Liver (tissue), 9 donors: ENCODE data around the gene CREG2. TPM values are rescaled to one million over a fixed set of nuclear protein-coding genes. Genes with fewer than 3 reads are reported as not detected.

Experiments used
- DNase-seq: peaks from one replicate; pipeline ENCODE4 v3.0.0-alpha.2; 2017; ENCODE audit warnings: low spot score
- H3K27ac ChIP-seq, 2 donors: one replicate each; pipeline ENCODE4 v1.7.0; 2013; ENCODE audit warnings: inconsistent platforms in 2 of 2, low read length in 2 of 2, control low read depth in 1 of 2, low read depth in 1 of 2, mild to moderate bottlenecking in 1 of 2
- H3K27me3 ChIP-seq, 4 donors: one replicate each; pipeline versions ENCODE4 v1.6.1 to v1.7.0; 2013; ENCODE audit warnings: low read length in 3 of 4, inconsistent platforms in 1 of 4, mild to moderate bottlenecking in 1 of 4, moderate library complexity in 1 of 4; ENCODE audit not compliant: control insufficient read depth in 4 of 4, insufficient read depth in 4 of 4
- H3K36me3 ChIP-seq, 4 donors: one replicate each; pipeline versions ENCODE4 v1.6.1 to v1.7.0; 2013; ENCODE audit warnings: low read length in 3 of 4, mild to moderate bottlenecking in 3 of 4, low read depth in 1 of 4, moderate library complexity in 1 of 4; ENCODE audit not compliant: control insufficient read depth in 4 of 4, insufficient read depth in 3 of 4
- H3K4me1 ChIP-seq, 4 donors: one replicate each; pipeline versions ENCODE4 v1.6.1 to v1.7.0; 2013; ENCODE audit warnings: low read length in 3 of 4, mild to moderate bottlenecking in 3 of 4, moderate library complexity in 1 of 4; ENCODE audit not compliant: control insufficient read depth in 4 of 4, insufficient read depth in 4 of 4
- H3K4me3 ChIP-seq, 3 donors: one replicate each; pipeline versions ENCODE4 v1.6.1 to v1.7.0; 2013; ENCODE audit warnings: low read length in 3 of 3, control low read depth in 1 of 3, low read depth in 1 of 3, mild to moderate bottlenecking in 1 of 3
- H3K9ac ChIP-seq, 2 donors: one replicate each; pipeline ENCODE4 v1.7.0; 2013; ENCODE audit warnings: low read length in 2 of 2, mild to moderate bottlenecking in 2 of 2, moderate library complexity in 2 of 2, control low read depth in 1 of 2, low read depth in 1 of 2
- H3K9me3 ChIP-seq, 4 donors: one replicate each; pipeline versions ENCODE4 v1.6.1 to v1.7.0; 2013; ENCODE audit warnings: low read length in 3 of 4; ENCODE audit not compliant: control insufficient read depth in 4 of 4
- CTCF ChIP-seq: fragments of 150-350 bp; IDR thresholded peaks from 2 replicates; pipeline ENCODE4 v1.5.1; 2017; ENCODE audit warnings: improper control_type of control experiment, low read depth, low read length; ENCODE audit not compliant: missing input control
- GABPA ChIP-seq, 2 donors: IDR thresholded peaks in 1 of 2; conservative IDR thresholded peaks in 1 of 2; 2 replicates each; pipeline ENCODE4 v1.6.1; 2016; ENCODE audit warnings: antibody characterized with exemption in 2 of 2, mild to moderate bottlenecking in 1 of 2, moderate library complexity in 1 of 2
- HNF4G ChIP-seq: IDR thresholded peaks from 2 replicates; pipeline ENCODE4 v1.6.1; 2016; ENCODE audit warnings: antibody characterized with exemption
- JUND ChIP-seq, 2 donors: IDR thresholded peaks; 2 replicates each; pipeline ENCODE4 v1.6.1; 2016; ENCODE audit warnings: antibody characterized with exemption in 2 of 2
- MAX ChIP-seq: IDR thresholded peaks from 2 replicates; pipeline ENCODE4 v1.6.1; 2016; ENCODE audit warnings: antibody characterized with exemption
- NR2F2 ChIP-seq: IDR thresholded peaks from 2 replicates; pipeline ENCODE4 v1.6.1; 2016; ENCODE audit warnings: antibody characterized with exemption
- RAD21 ChIP-seq, 2 donors: IDR thresholded peaks; 2 replicates each; pipeline ENCODE4 v1.6.1; 2016; ENCODE audit warnings: antibody characterized with exemption in 2 of 2, mild to moderate bottlenecking in 2 of 2
- REST ChIP-seq: IDR thresholded peaks from 2 replicates; pipeline ENCODE4 v1.6.1; 2016; ENCODE audit warnings: antibody characterized with exemption, mild to moderate bottlenecking
- RXRA ChIP-seq, 2 donors: IDR thresholded peaks; 2 replicates each; pipeline ENCODE4 v1.6.1; 2017 to 2018; ENCODE audit warnings: antibody characterized with exemption in 2 of 2, mild to moderate bottlenecking in 1 of 2
- TAF1 ChIP-seq: conservative IDR thresholded peaks from 2 replicates; pipeline ENCODE4 v1.6.1; 2016; ENCODE audit warnings: antibody characterized with exemption, mild to moderate bottlenecking
- ZBTB33 ChIP-seq: IDR thresholded peaks from 2 replicates; pipeline ENCODE4 v1.6.1; 2016; ENCODE audit warnings: antibody characterized with exemption
- WGBS: extraction: QIAGEN DNeasy Blood & Tissue Kit; methylation state at CpG from one replicate; pipeline ENCODE4 v1.1.7; 2013; 5-methylcytosine and 5-hydroxymethylcytosine counted together
- polyA plus RNA-seq, 2 donors: library from polyadenylated mRNA; stranded (reverse) in 1 of 2; unstranded in 1 of 2; fragments of 200-250 nt in 1 of 2; fragments of >200 nt in 1 of 2; fragmentation: Nextera tagmentation in 1 of 2; extraction: Ambion mirVana in 1 of 2; gene quantifications; one replicate each; pipeline versions ENCODE4 v1.2.1 to v1.2.3, GENCODE V29; 2013 to 2015
- total RNA-seq, 2 donors: library from RNA; depleted of rRNA; stranded (reverse); fragments of >200 nt; gene quantifications; one replicate each; pipeline ENCODE4 v1.2.3, GENCODE V29; 2014
- donor health status: healthy.
- donor health status: healthy.
- donor health status: healthy.
- donor health status: healthy.
- donor health status: healthy.

The CREG2 gene
- total and polyA plus RNA-seq, 4 donors, result 0.05 TPM; not detected in 3

GRCh38 chr2:101362316-101362715, 25.0 kb downstream of the CREG2 start (continued):
- no peak for TF ChIP-seq ZBTB33
- TF ChIP-seq TAF1, result no peak
- TF ChIP-seq GABPA (IDR thresholded peaks at IDR 0.05 in 1 of 2, conservative IDR thresholded peaks at IDR 0.05 in 1 of 2), result no peak
- TF ChIP-seq MAX, result no peak
- no peak for TF ChIP-seq NR2F2
- TF ChIP-seq CTCF, result no peak

- Histone ChIP-seq H3K9ac (no peak overlapping the region), H3K4me3 (no peak overlapping the region), H3K4me1 (no peaks in the 10 kb centered on the region), H3K9me3 (no peaks in the 10 kb centered on the region), H3K27me3 (no peaks in the 10 kb centered on the region), H3K27ac (no peak overlapping the region), H3K36me3 (no peaks in the 10 kb centered on the region)
- TF ChIP-seq HNF4G, result no peak
- no peak for TF ChIP-seq JUND (IDR thresholded peaks at IDR 0.05)
- no peak for TF ChIP-seq GABPA (IDR thresholded peaks at IDR 0.05 in 1 of 2, conservative IDR thresholded peaks at IDR 0.05 in 1 of 2)
- no peak for TF ChIP-seq REST
- TF ChIP-seq RAD21 (IDR thresholded peaks at IDR 0.05), result no peak
- no peak for TF ChIP-seq CTCF
- TF ChIP-seq RXRA (IDR thresholded peaks at IDR 0.05), result no peak
- no peak for DNase-seq
- 46% methylated on average over 2 of the region's 2 CpGs for WGBS
Observed at GRCh38 chr2:101361522-101361921, 25.8 kb downstream of the CREG2 start.
